OCI-LY1 (cell line): Measurements from ENCODE around the gene DGKQ.

Experiments
- EZH2 ChIP-seq: fragments of 200-600 bp; sonication (generic), shearing (Covaris generic); IDR thresholded peaks from 2 replicates; pipeline ENCODE4 v1.8.0; 2017; ENCODE audit warnings: borderline replicate concordance, mixed run types, mild to moderate bottlenecking, antibody characterized with exemption, low read length, moderate library complexity, mixed read lengths
- TF ChIP-seq, protein P1 (sequence below): fragments of 200-600 bp; sonication (generic), shearing (Covaris generic); IDR thresholded peaks from 2 replicates; pipeline ENCODE4 v1.5.1; 2017; ENCODE audit warnings: mild to moderate bottlenecking, antibody characterized with exemption, low read length, moderate library complexity, mixed read lengths

DNA sequence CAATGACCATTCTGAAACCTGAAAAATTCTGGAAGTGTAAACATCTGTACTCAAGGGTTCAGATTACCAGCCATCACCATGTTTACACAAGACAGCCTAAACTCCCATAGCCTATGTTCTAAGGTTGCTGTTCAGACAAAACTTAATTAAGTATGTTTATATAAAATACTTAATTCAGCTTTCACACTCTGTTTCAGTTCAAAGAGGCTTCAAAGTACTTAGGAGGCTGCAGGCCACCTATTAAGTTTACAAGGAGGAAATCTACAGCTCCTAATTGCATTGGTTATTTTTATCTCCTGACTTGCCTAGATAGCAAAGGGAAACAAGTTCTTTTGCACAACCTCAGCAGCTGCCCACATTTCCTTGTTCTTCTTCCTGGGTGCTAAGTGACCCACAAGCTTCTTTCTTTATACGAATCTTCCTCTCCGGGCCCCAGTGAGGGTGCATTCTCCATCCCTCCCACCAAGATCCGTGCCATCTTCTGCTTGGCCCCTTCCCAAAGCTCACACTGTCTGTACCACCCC is 43.3 kb downstream of the DGKQ start:
- TF ChIP-seq, protein P1, sequence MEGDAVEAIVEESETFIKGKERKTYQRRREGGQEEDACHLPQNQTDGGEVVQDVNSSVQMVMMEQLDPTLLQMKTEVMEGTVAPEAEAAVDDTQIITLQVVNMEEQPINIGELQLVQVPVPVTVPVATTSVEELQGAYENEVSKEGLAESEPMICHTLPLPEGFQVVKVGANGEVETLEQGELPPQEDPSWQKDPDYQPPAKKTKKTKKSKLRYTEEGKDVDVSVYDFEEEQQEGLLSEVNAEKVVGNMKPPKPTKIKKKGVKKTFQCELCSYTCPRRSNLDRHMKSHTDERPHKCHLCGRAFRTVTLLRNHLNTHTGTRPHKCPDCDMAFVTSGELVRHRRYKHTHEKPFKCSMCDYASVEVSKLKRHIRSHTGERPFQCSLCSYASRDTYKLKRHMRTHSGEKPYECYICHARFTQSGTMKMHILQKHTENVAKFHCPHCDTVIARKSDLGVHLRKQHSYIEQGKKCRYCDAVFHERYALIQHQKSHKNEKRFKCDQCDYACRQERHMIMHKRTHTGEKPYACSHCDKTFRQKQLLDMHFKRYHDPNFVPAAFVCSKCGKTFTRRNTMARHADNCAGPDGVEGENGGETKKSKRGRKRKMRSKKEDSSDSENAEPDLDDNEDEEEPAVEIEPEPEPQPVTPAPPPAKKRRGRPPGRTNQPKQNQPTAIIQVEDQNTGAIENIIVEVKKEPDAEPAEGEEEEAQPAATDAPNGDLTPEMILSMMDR, result no peak
- TF ChIP-seq EZH2, result no peak
